ENCODE results near the gene URB2. TPM values are rescaled to one million over a fixed set of nuclear protein-coding genes. Genes with fewer than 3 reads are reported as not detected.

URB2 gene
- total and polyA plus RNA-seq, 2 donors (not counting 1 experiment from before 2014, with no cell fraction given): 5.4 to 9.6 TPM

GRCh38 chr1:229661897-229662296 is 35.9 kb downstream of the URB2 start:
- over 99% methylated on average over 8 of the region's 8 CpGs for WGBS (ENCODE audit: insufficient coverage)
- no peaks in the 10 kb centered on the region for H3K9me3 Mint-ChIP-seq (ENCODE audit: insufficient read depth)
- POLR2A ChIA-PET: interaction anchor here (0.6 kb wide), 2 partner anchors 453 to 548 kb away, joined by 3 read pairs; no protein-coding TSS in a partner anchor

More at GRCh38 chr1:229661897-229662296, 35.9 kb downstream of the URB2 start:
- H3K9ac ChIP-seq (ENCODE audit: low read length): no peak overlapping the region
- no peak for TF ChIP-seq EZH2 (IDR thresholded peaks at IDR 0.05; ENCODE audit: borderline replicate concordance, insufficient read depth, low read depth, low read length, poor library complexity, severe bottlenecking)
- no peak for TF ChIP-seq CTCF (IDR thresholded peaks at IDR 0.05)
- H3K27me3 ChIP-seq (replicated peaks in 1 of 4; ENCODE audit: control extremely low read depth in 1 of 4, control insufficient read depth in 3 of 4, insufficient read depth in 4 of 4, low read length in 3 of 4): no peaks in the 10 kb centered on the region
- no peak overlapping the region for H2AFZ ChIP-seq (ENCODE audit: insufficient read depth, low read depth, low read length, poor library complexity, severe bottlenecking)
- H3K4me2 ChIP-seq (replicated peaks; ENCODE audit: low read depth, low read length, poor library complexity, severe bottlenecking): no peak overlapping the region
- peaks cover 19 to 22% of the 10 kb centered on the region in 2 donors for H3K4me1 ChIP-seq (ENCODE audit: control insufficient read depth in 2 of 2, insufficient read depth in 2 of 2, low read length in 2 of 2)
- H3K27ac ChIP-seq (ENCODE audit: low read length in 2 of 2): no peak overlapping the region
- CTCF ChIA-PET: interaction anchor here (0.7 to 11.4 kb wide), 34 partner anchors 9 to 655 kb away, joined by 3 to 265 read pairs (median 6); no protein-coding TSS in a partner anchor
- H4K20me1 ChIP-seq (ENCODE audit: control insufficient read depth, insufficient read depth, low read length, poor library complexity, severe bottlenecking): no peaks in the 10 kb centered on the region
- no peak overlapping the region for H3K4me3 ChIP-seq (ENCODE audit: control extremely low read depth in 1 of 5, extremely low read depth in 1 of 5, insufficient read depth in 1 of 5, low read depth in 2 of 5, low read length in 4 of 5)
- H3K9me3 ChIP-seq (ENCODE audit: control extremely low read depth in 1 of 3, control insufficient read depth in 2 of 3, insufficient read depth in 1 of 3, low read length in 2 of 3): no peaks in the 10 kb centered on the region
- intact Hi-C loops (cut with micrococcal nuclease): loop anchor here (1.0 to 5.0 kb wide), 6 partner anchors 195 to 648 kb away; partner anchors contain the start of gene GALNT2
- Mint-ChIP-seq H3K4me1 (peaks cover 7% of the 10 kb centered on the region), H3K27ac (peak overlapping the region; percentile 34), H3K27me3 (no peaks in the 10 kb centered on the region), H3K4me3 (no peak overlapping the region)
- ATAC-seq (ENCODE audit: low read depth) (no peak), DNase-seq (no peak)
- no peaks in the 10 kb centered on the region for H3K79me2 ChIP-seq (ENCODE audit: control insufficient read depth, insufficient read depth, low read length)
- H3K36me3 ChIP-seq (replicated peaks in 1 of 2; ENCODE audit: control extremely low read depth in 1 of 2, control insufficient read depth in 1 of 2, extremely low read depth in 1 of 2, insufficient read depth in 2 of 2, low read length in 1 of 2): peaks cover 0 to 20% of the 10 kb centered on the region in 2 experiments
